ENCODE measurements around the gene POU6F2. TPM values are rescaled to one million over a fixed set of nuclear protein-coding genes. Genes with fewer than 3 reads are reported as not detected.

The POU6F2 gene
- total and polyA plus RNA-seq, 2 donors (not counting 1 experiment from before 2014, with no cell fraction given) = 0.47 TPM; not detected in 1

DNA sequence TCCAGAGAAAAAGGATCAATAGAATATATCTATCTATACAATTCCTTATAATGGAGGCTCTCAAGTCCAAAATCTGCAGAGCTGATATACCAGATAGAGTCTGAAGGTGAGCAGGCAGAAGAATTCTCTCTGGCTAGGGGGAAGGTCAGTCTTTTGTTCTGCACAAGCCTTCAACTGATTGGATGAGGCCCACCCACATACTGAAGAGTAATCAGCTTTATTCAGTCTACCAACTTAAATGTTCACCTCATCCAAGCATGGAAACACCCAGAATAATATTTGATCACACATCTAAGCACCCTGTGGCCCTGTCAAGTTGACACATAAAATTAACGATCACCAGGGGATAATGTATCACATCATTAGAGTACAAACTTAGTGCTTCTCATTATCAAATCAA, 394.7 kb downstream of the POU6F2 start:
- no peaks in the 10 kb centered on the region for H3K4me1 ChIP-seq (ENCODE audit: control insufficient read depth in 2 of 2, insufficient read depth in 2 of 2, low read length in 2 of 2)
- H3K27ac ChIP-seq (ENCODE audit: low read length in 2 of 2) = no peak overlapping the region
- no peak overlapping the region for H2AFZ ChIP-seq (ENCODE audit: insufficient read depth, low read depth, low read length, poor library complexity, severe bottlenecking)
- Mint-ChIP-seq H3K9me3 (ENCODE audit: insufficient read depth) (peaks cover 2% of the 10 kb centered on the region), H3K4me1 (no peaks in the 10 kb centered on the region), H3K4me3 (no peak overlapping the region), H3K27me3 (peaks cover 4% of the 10 kb centered on the region), H3K27ac (no peak overlapping the region)
- DNase-seq = no peak
- no peak overlapping the region for H3K4me3 ChIP-seq (ENCODE audit: control extremely low read depth in 1 of 5, extremely low read depth in 1 of 5, insufficient read depth in 1 of 5, low read depth in 2 of 5, low read length in 4 of 5)
- no CpG with 5 or more reads among the region's 1 CpG for WGBS (ENCODE audit: insufficient coverage)
- no peak overlapping the region for H3K4me2 ChIP-seq (replicated peaks; ENCODE audit: low read depth, low read length, poor library complexity, severe bottlenecking)
- ATAC-seq (ENCODE audit: low read depth) = no peak
- POLR2A ChIA-PET = no interaction called here
- no peaks in the 10 kb centered on the region for H3K27me3 ChIP-seq (replicated peaks in 1 of 4; ENCODE audit: control extremely low read depth in 1 of 4, control insufficient read depth in 3 of 4, insufficient read depth in 4 of 4, low read length in 3 of 4)
- no peaks in the 10 kb centered on the region for H4K20me1 ChIP-seq (ENCODE audit: control insufficient read depth, insufficient read depth, low read length, poor library complexity, severe bottlenecking)
- CTCF ChIA-PET = no interaction called here
- intact Hi-C loops (cut with micrococcal nuclease) = no loop called here
- H3K9ac ChIP-seq (ENCODE audit: low read length) = no peak overlapping the region
- H3K36me3 ChIP-seq (replicated peaks in 1 of 2; ENCODE audit: control extremely low read depth in 1 of 2, control insufficient read depth in 1 of 2, extremely low read depth in 1 of 2, insufficient read depth in 2 of 2, low read length in 1 of 2) = no peaks in the 10 kb centered on the region
- TF ChIP-seq EZH2 (IDR thresholded peaks at IDR 0.05; ENCODE audit: borderline replicate concordance, insufficient read depth, low read depth, low read length, poor library complexity, severe bottlenecking) (no peak), CTCF (IDR thresholded peaks at IDR 0.05) (no peak)
- H3K9me3 ChIP-seq (ENCODE audit: control extremely low read depth in 1 of 3, control insufficient read depth in 2 of 3, insufficient read depth in 1 of 3, low read length in 2 of 3) = no peaks in the 10 kb centered on the region
- no peaks in the 10 kb centered on the region for H3K79me2 ChIP-seq (ENCODE audit: control insufficient read depth, insufficient read depth, low read length)

GRCh38 chr7:39374436-39375040, 396.8 kb downstream of the POU6F2 start:
- 88% methylated on average over 4 of the region's 5 CpGs for WGBS (ENCODE audit: insufficient coverage)
- Histone ChIP-seq H3K4me3 (ENCODE audit: control extremely low read depth in 1 of 5, extremely low read depth in 1 of 5, insufficient read depth in 1 of 5, low read depth in 2 of 5, low read length in 4 of 5) (no peak overlapping the region), H3K27ac (ENCODE audit: low read length in 2 of 2) (no peak overlapping the region), H4K20me1 (ENCODE audit: control insufficient read depth, insufficient read depth, low read length, poor library complexity, severe bottlenecking) (no peaks in the 10 kb centered on the region), H3K4me2 (replicated peaks; ENCODE audit: low read depth, low read length, poor library complexity, severe bottlenecking) (no peak overlapping the region), H3K79me2 (ENCODE audit: control insufficient read depth, insufficient read depth, low read length) (no peaks in the 10 kb centered on the region), H3K36me3 (replicated peaks in 1 of 2; ENCODE audit: control extremely low read depth in 1 of 2, control insufficient read depth in 1 of 2, extremely low read depth in 1 of 2, insufficient read depth in 2 of 2, low read length in 1 of 2) (no peaks in the 10 kb centered on the region), H2AFZ (ENCODE audit: insufficient read depth, low read depth, low read length, poor library complexity, severe bottlenecking) (no peak overlapping the region), H3K27me3 (replicated peaks in 1 of 4; ENCODE audit: control extremely low read depth in 1 of 4, control insufficient read depth in 3 of 4, insufficient read depth in 4 of 4, low read length in 3 of 4) (no peaks in the 10 kb centered on the region), H3K9me3 (ENCODE audit: control extremely low read depth in 1 of 3, control insufficient read depth in 2 of 3, insufficient read depth in 1 of 3, low read length in 2 of 3) (no peaks in the 10 kb centered on the region), H3K4me1 (ENCODE audit: control insufficient read depth in 2 of 2, insufficient read depth in 2 of 2, low read length in 2 of 2) (no peaks in the 10 kb centered on the region), H3K9ac (ENCODE audit: low read length) (no peak overlapping the region)
- no peak overlapping the region for H3K4me3 Mint-ChIP-seq
- peaks cover 10% of the 10 kb centered on the region for H3K27me3 Mint-ChIP-seq
- CTCF ChIA-PET = no interaction called here
- peaks cover 2% of the 10 kb centered on the region for H3K9me3 Mint-ChIP-seq (ENCODE audit: insufficient read depth)
- DNase-seq (no peak), ATAC-seq (ENCODE audit: low read depth) (no peak)
- intact Hi-C loops (cut with micrococcal nuclease) = no loop called here
- POLR2A ChIA-PET = no interaction called here
- TF ChIP-seq CTCF (IDR thresholded peaks at IDR 0.05) (no peak), EZH2 (IDR thresholded peaks at IDR 0.05; ENCODE audit: borderline replicate concordance, insufficient read depth, low read depth, low read length, poor library complexity, severe bottlenecking) (no peak)
- no peaks in the 10 kb centered on the region for H3K4me1 Mint-ChIP-seq
- H3K27ac Mint-ChIP-seq = no peak overlapping the region
